ENCODE data around the gene ASB15.

DNA sequence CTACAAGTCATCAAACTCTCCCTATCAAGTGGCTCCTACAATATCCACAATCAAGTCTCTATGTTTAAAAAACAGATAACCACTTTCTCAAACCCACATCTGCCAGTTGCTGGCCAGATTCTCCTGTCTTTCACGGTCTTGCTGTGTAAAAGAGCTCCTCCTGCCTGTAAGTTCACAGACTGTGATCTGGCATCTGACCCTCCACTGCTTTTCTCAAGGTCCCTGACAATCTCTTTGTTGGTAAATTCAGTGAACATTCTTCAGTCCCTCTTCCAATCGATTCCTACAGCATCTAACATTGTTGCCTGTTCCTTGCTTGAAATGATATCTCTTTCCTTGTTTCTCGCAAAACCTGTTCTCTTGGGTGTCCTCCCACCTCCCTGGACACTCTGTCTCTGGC is 35.6 kb downstream of the ASB15 start:
- TF ChIP-seq POLR2A (IDR thresholded peaks at IDR 0.05) (no peak), CTCF (IDR thresholded peaks at IDR 0.05) (no peak)
